GM23338 (cell line): ENCODE results near the gene ALDH9A1. TPM values are rescaled to one million over a fixed set of nuclear protein-coding genes. Genes with fewer than 3 reads are reported as not detected.

Source experiments
- ATAC-seq: fragments of 200-7000 bp; cut with Tn5 transposase; 3 replicates; pipeline ENCODE4 v1.9.1; 2020
- DNase-seq: peaks from one replicate; pipeline ENCODE4 v3.0.0-alpha.2; 2015; ENCODE audit warnings: low spot score
- H2AFZ ChIP-seq: fragments of 200-600 bp; sonication (generic); 2 replicates; pipeline ENCODE4 v1.8.0; 2016; ENCODE audit warnings: antibody characterized with exemption, mild to moderate bottlenecking, moderate library complexity
- H3F3A ChIP-seq: fragments of 200-600 bp; sonication (generic); replicated peaks from 2 replicates; pipeline ENCODE4 v1.8.0; 2017; ENCODE audit warnings: antibody characterized with exemption, mixed run types, low read depth
- H3K27ac ChIP-seq: fragments of 200-600 bp; sonication (generic); 2 replicates; pipeline ENCODE4 v1.6.1; 2016; ENCODE audit warnings: low read depth
- H3K27me3 ChIP-seq: fragments of 200-600 bp; sonication (generic); 2 replicates; pipeline ENCODE4 v1.8.0; 2016; ENCODE audit warnings: mild to moderate bottlenecking, mixed run types, moderate library complexity; ENCODE audit not compliant: insufficient read depth
- H3K36me3 ChIP-seq: fragments of 200-600 bp; sonication (generic); 2 replicates; pipeline ENCODE4 v1.8.0; 2016; ENCODE audit warnings: mild to moderate bottlenecking; ENCODE audit not compliant: insufficient read depth
- H3K4me1 ChIP-seq: fragments of 200-600 bp; sonication (generic); 2 replicates; pipeline ENCODE4 v1.8.0; 2016; ENCODE audit warnings: mild to moderate bottlenecking, moderate library complexity; ENCODE audit not compliant: insufficient read depth
- H3K4me2 ChIP-seq: fragments of 200-600 bp; sonication (generic); 2 replicates; pipeline ENCODE4 v1.7.1; 2017; ENCODE audit warnings: mixed run types
- H3K4me3 ChIP-seq: fragments of 200-600 bp; sonication (generic); 2 replicates; pipeline ENCODE4 v1.6.1; 2016; ENCODE audit warnings: mixed run types
- H3K79me2 ChIP-seq: fragments of 200-600 bp; sonication (generic); replicated peaks from 2 replicates; pipeline ENCODE4 v1.8.0; 2017; ENCODE audit warnings: mild to moderate bottlenecking; ENCODE audit not compliant: insufficient read depth
- H3K9me2 ChIP-seq: fragments of 200-600 bp; sonication (generic); 2 replicates; pipeline ENCODE4 v1.8.0; 2017; ENCODE audit not compliant: insufficient read depth
- H4K20me1 ChIP-seq: fragments of 200-600 bp; sonication (generic); replicated peaks from 2 replicates; pipeline ENCODE4 v1.8.0; 2017; ENCODE audit warnings: mild to moderate bottlenecking; ENCODE audit not compliant: insufficient read depth
- H3K27ac Mint-ChIP-seq: 2 replicates; pipeline ENCODE4 v1.8.0; 2020; ENCODE audit warnings: inconsistent platforms, mild to moderate bottlenecking, moderate library complexity, mixed read lengths
- H3K27me3 Mint-ChIP-seq: 3 replicates; pipeline ENCODE4 v1.8.0; 2022; ENCODE audit warnings: low read depth, mild to moderate bottlenecking, moderate library complexity, mixed read lengths, inconsistent platforms; ENCODE audit not compliant: insufficient read depth, poor library complexity
- H3K36me3 Mint-ChIP-seq: 3 replicates; pipeline ENCODE4 v1.8.0; 2021; ENCODE audit warnings: low read depth, mild to moderate bottlenecking, inconsistent platforms, moderate library complexity, mixed read lengths
- H3K4me1 Mint-ChIP-seq: 3 replicates; pipeline ENCODE4 v1.8.0; 2020; ENCODE audit warnings: mild to moderate bottlenecking, inconsistent platforms, mixed read lengths
- H3K4me3 Mint-ChIP-seq: 3 replicates; pipeline ENCODE4 v1.8.0; 2021; ENCODE audit warnings: moderate library complexity, mild to moderate bottlenecking, inconsistent platforms, mixed read lengths
- H3K9me3 Mint-ChIP-seq: 3 replicates; pipeline ENCODE4 v1.8.0; 2020; ENCODE audit warnings: moderate library complexity, mild to moderate bottlenecking, inconsistent platforms, mixed read lengths
- EZH2 ChIP-seq: fragments of 200-600 bp; sonication (generic); IDR thresholded peaks from one replicate; pipeline ENCODE4 v1.8.0; 2017; ENCODE audit warnings: antibody characterized with exemption, mild to moderate bottlenecking, low read depth; ENCODE audit not compliant: unreplicated experiment
- JUNB ChIP-seq: IDR thresholded peaks from one replicate; pipeline ENCODE4 v1.6.1; 2016; ENCODE audit warnings: antibody characterized with exemption; ENCODE audit not compliant: unreplicated experiment
- POLR2AphosphoS5 ChIP-seq: IDR thresholded peaks from 2 replicates; pipeline ENCODE4 v1.6.1; 2016; ENCODE audit warnings: antibody characterized with exemption, low read depth
- REST ChIP-seq: IDR thresholded peaks from one replicate; pipeline ENCODE4 v1.6.1; 2018; ENCODE audit warnings: antibody characterized with exemption; ENCODE audit not compliant: unreplicated experiment
- STAT1 ChIP-seq: IDR thresholded peaks from one replicate; pipeline ENCODE4 v1.6.1; 2016; ENCODE audit warnings: antibody characterized with exemption; ENCODE audit not compliant: unreplicated experiment
- ZNF114 ChIP-seq: fragments of 250-450 bp; sonication (Bioruptor Pico); IDR thresholded peaks from 2 replicates; pipeline ENCODE4 v1.5.0; 2020; ENCODE audit warnings: mild to moderate bottlenecking, moderate library complexity
- polyA plus RNA-seq: library from polyadenylated mRNA; unstranded; fragments of >200 nt; fragmentation: Nextera tagmentation; extraction: Ambion mirVana; gene quantifications from 2 replicates; pipeline ENCODE4 v1.2.1, GENCODE V29; 2016
- total RNA-seq: library from RNA; depleted of rRNA; stranded (reverse); fragments of >200 nt; shearing (Covaris generic); gene quantifications from 2 replicates; pipeline ENCODE4 v1.2.3, GENCODE V29; 2014

ALDH9A1 gene
- total and polyA plus RNA-seq, 2 experiments from 2014 or later: 50.6 to 59.2 TPM

DNA sequence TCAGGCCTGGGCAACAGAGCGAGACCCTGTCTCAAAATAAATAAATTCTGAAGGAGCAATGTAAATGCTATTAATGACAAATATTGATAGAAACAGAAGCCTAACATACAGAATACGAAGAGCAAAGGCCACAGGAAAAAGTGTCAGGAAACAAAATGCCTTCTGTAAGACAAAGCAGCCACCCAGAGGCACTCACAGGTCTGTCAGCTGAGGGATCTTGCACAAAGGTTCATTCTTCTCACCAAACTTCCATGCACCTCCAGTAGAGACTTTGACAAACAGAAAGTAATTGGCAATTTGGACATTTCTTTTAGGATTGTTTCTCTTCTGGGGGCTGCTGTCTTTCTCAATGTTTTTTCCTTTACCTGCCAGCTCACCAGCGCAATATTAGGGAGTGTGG is 1.2 kb upstream of the ALDH9A1 start (continued):
- TF ChIP-seq ZNF114 (CRISPR knock-in tag): no peak
- no peak for TF ChIP-seq JUNB
- no peak for TF ChIP-seq POLR2AphosphoS5

GRCh38 chr1:165698761-165699052 is 345 bp upstream of the ALDH9A1 start:
- peaks cover 40% of the 10 kb centered on the region for H3K79me2 ChIP-seq

DNA sequence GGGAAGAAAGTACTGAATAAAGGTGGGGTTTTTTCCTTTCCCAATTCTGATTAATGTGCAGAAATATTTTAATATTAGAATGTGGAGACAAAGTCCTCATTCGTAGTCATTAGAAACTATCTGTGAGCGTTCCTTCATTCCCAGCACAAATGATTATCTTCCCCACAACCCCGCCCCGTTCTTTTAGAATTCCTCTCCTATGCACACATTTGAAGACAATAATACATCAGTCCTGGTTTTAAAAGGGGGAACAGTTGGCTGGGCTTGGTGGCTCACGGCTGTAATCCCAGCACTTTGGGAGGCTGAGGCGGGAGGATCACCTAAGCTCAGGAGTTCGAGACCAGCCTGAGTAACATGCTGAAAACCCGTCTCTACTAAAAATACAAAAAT is 876 bp downstream of the ALDH9A1 start:
- H3K36me3 Mint-ChIP-seq: peaks cover 22% of the 10 kb centered on the region; the same call in 2 of the 3 replicates
- H3K4me3 Mint-ChIP-seq: peak overlapping the region; percentile 96
- Histone ChIP-seq H4K20me1 (no peaks in the 10 kb centered on the region; the same call in 1 of the 2 replicates), H3K4me1 (peaks cover 8% of the 10 kb centered on the region; the same call in 1 of the 2 replicates), H3F3A (peaks cover 5% of the 10 kb centered on the region), H3K27me3 (no peaks in the 10 kb centered on the region), H3K27ac (peak overlapping the region; percentile 97), H3K9me2 (no peaks in the 10 kb centered on the region), H3K79me2 (peaks cover 52% of the 10 kb centered on the region), H3K36me3 (peaks cover 6% of the 10 kb centered on the region), H2AFZ (no peak overlapping the region), H3K4me2 (peak overlapping the region; percentile 83), H3K4me3 (peak overlapping the region; percentile 98)
- peak overlapping the region; percentile 91; the same call in 1 of the 2 replicates for H3K27ac Mint-ChIP-seq
- DNase-seq (no peak), ATAC-seq (no peak)
- peaks cover 8% of the 10 kb centered on the region for H3K4me1 Mint-ChIP-seq
- no peak for TF ChIP-seq STAT1
- TF ChIP-seq ZNF114 (CRISPR knock-in tag): no peak
- TF ChIP-seq EZH2: no peak
- TF ChIP-seq JUNB: no peak
- 0 out of 3 replicates have a peak, but pooled peaks cover 4% of the 10 kb centered on the region for H3K9me3 Mint-ChIP-seq
- H3K27me3 Mint-ChIP-seq: peaks cover 3% of the 10 kb centered on the region

More at GRCh38 chr1:165698761-165699052, 345 bp upstream of the ALDH9A1 start:
- Mint-ChIP-seq H3K36me3 (peaks cover 12% of the 10 kb centered on the region; the same call in 2 of the 3 replicates), H3K4me3 (peak overlapping the region; percentile 96), H3K27me3 (peaks cover 3% of the 10 kb centered on the region), H3K27ac (peak overlapping the region; percentile 82), H3K4me1 (peaks cover 8% of the 10 kb centered on the region), H3K9me3 (0 out of 3 replicates have a peak, but pooled peaks cover 4% of the 10 kb centered on the region)
- Histone ChIP-seq H3K36me3 (peaks cover 6% of the 10 kb centered on the region), H3K9me2 (no peaks in the 10 kb centered on the region), H2AFZ (peak overlapping the region; percentile 96), H3K27ac (peak overlapping the region; percentile 93), H3K4me2 (peak overlapping the region; percentile 83), H3K27me3 (no peaks in the 10 kb centered on the region), H3K4me3 (peak overlapping the region; percentile 98), H4K20me1 (no peaks in the 10 kb centered on the region; the same call in 1 of the 2 replicates), H3F3A (peaks cover 5% of the 10 kb centered on the region), H3K4me1 (peaks cover 8% of the 10 kb centered on the region; the same call in 1 of the 2 replicates)
- DNase-seq: no peak
- no peak for ATAC-seq
- TF ChIP-seq REST: no peak
- peak; percentile 93 for TF ChIP-seq POLR2AphosphoS5
